ENCODE results near the gene ELP5. TPM values are rescaled to one million over a fixed set of nuclear protein-coding genes. Genes with fewer than 3 reads are reported as not detected.

The ELP5 gene
- total RNA-seq, 4 donors from 2014 or later: 29.6 to 36.8 (median 33.8) TPM

- peaks cover 8 to 75% (median 38%) of the 10 kb centered on the region in 3 donors for H3K4me1 ChIP-seq
- 76 to 77% methylated on average over 6 of the region's 6 CpGs for WGBS, 2 donors (ENCODE audit: low coverage in 1 of 2)
- TF ChIP-seq POLR2A (IDR thresholded peaks at IDR 0.05) (no peak), EP300 (IDR thresholded peaks at IDR 0.05) (no peak), POLR2AphosphoS5 (IDR thresholded peaks at IDR 0.05) (no peak), CTCF (IDR thresholded peaks at IDR 0.05) (no peak)
- H3K4me3 ChIP-seq: peak overlapping the region in 1 of 2 donors; percentile 99
- H3K36me3 ChIP-seq: peaks cover 0 to 33% of the 10 kb centered on the region in 2 donors
- no peaks in the 10 kb centered on the region for H3K9me3 ChIP-seq
- ATAC-seq: no peak
- H3K27ac ChIP-seq: peak overlapping the region in 3 of 4 donors; percentile 94 to 98 (median 96)
- H3K27me3 ChIP-seq: no peaks in the 10 kb centered on the region
These were observed 15.2 kb upstream of the ELP5 start for GRCh38 chr17:7236808-7237207.

DNA sequence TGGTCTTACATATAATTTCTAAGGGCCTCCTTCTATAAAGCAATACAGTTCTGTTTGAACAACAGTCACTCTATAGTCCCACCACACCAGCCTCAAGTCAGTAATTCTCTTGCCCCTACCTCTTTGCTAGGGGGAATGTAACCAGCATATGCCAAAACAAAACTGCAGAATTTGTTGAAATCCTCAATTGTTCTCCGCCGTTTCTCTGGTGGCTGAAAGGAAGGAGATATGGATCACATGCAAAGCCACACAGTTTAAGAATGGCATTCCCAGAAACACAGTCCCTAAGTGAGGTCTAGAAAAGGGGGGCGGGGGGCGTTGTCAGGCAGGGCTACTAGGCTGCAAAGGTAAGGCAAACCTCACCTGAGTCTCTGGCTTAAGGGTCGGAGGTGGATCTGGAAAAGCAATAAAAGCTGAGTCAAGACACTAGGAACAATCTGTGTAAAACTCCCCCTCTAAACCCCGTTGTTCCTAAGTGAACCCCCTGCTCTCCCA, 14.7 kb upstream of the ELP5 start:
- peak overlapping the region; percentile 90 to 99 for H3K4me3 ChIP-seq
- peaks cover 0 to 33% of the 10 kb centered on the region in 2 donors for H3K36me3 ChIP-seq
- no peaks in the 10 kb centered on the region for H3K9me3 ChIP-seq
- 20 to 21% methylated on average over 1 to 5 of the region's 6 CpGs for WGBS, 2 donors (ENCODE audit: low coverage in 1 of 2)
- TF ChIP-seq POLR2A (IDR thresholded peaks at IDR 0.05) (no peak), EP300 (IDR thresholded peaks at IDR 0.05) (no peak), CTCF (IDR thresholded peaks at IDR 0.05) (no peak), POLR2AphosphoS5 (IDR thresholded peaks at IDR 0.05) (no peak)
- no peak for ATAC-seq
- H3K4me1 ChIP-seq: peaks cover 8 to 70% (median 35%) of the 10 kb centered on the region in 3 donors
- H3K27ac ChIP-seq: peak overlapping the region; percentile 82 to 98 (median 95)
- no peaks in the 10 kb centered on the region for H3K27me3 ChIP-seq

DNA sequence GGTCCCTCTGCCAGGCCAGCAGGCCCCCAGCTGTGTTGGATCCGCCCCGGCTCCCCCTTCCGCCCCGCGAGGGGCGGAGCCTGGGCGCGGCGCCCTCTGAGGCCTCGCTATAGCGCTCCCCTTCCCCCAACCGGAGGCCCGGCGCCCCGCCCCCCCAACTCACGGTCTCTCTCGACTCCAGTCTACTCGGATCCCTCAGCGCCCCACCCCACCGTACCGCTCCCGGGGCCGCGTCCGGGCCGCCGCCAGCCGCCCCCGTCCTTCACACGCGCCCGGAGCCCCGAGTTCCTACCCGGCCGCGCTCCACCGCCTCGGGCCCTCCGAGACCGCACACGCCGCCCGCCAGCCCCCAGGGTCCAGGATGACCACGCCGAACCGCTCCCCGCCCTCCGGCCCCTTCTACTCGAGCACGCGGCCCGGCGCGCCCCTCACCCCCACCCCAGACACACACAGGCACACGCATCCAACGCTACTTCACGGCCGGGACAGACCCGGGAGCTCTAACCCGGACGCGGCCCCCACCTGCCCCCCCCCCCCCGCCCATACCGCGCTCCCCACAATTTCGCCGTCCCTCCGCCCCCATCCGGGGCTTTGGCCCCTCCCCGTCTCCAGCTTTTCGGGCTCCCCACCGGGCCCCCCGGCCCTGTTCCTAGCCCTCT, 14.1 kb upstream of the ELP5 start:
- peak overlapping the region; percentile 82 to 98 (median 95) for H3K27ac ChIP-seq
- peak; percentile 6 for ATAC-seq
- peak overlapping the region; percentile 90 to 99 for H3K4me3 ChIP-seq
- WGBS, 2 donors (ENCODE audit: low coverage in 1 of 2): no CpG with 5 or more reads among the region's 73 CpGs
- peaks cover 8 to 64% (median 29%) of the 10 kb centered on the region in 3 donors for H3K4me1 ChIP-seq
- H3K36me3 ChIP-seq: peaks cover 0 to 33% of the 10 kb centered on the region in 2 donors
- TF ChIP-seq POLR2AphosphoS5 (IDR thresholded peaks at IDR 0.05) (no peak), EP300 (IDR thresholded peaks at IDR 0.05) (no peak), POLR2A (IDR thresholded peaks at IDR 0.05) (no peak), CTCF (IDR thresholded peaks at IDR 0.05) (no peak)
- no peaks in the 10 kb centered on the region for H3K27me3 ChIP-seq
- no peaks in the 10 kb centered on the region for H3K9me3 ChIP-seq

- TF ChIP-seq EP300 (IDR thresholded peaks at IDR 0.05) (no peak), CTCF (IDR thresholded peaks at IDR 0.05) (no peak), POLR2AphosphoS5 (IDR thresholded peaks at IDR 0.05) (no peak), POLR2A (IDR thresholded peaks at IDR 0.05) (no peak)
- Histone ChIP-seq H3K9me3 (no peaks in the 10 kb centered on the region), H3K36me3 (peaks cover 0 to 34% of the 10 kb centered on the region in 2 donors), H3K4me3 (peak overlapping the region; percentile 90 to 99), H3K27me3 (no peaks in the 10 kb centered on the region), H3K27ac (peak overlapping the region; percentile 82 to 98 (median 95)), H3K4me1 (peaks cover 8 to 62% (median 29%) of the 10 kb centered on the region in 3 donors)
- 0 to 1% methylated on average over 15 to 24 of the region's 39 CpGs for WGBS, 2 donors (ENCODE audit: low coverage in 1 of 2)
- no peak for ATAC-seq
These were observed 13.5 kb upstream of the ELP5 start for GRCh38 chr17:7238420-7239090.

Measured in gastroesophageal sphincter (tissue), 4 donors.